Epithelial cell of esophagus (primary cell): ENCODE results near the gene PRCD.
A peak's percentile ranks its signal among the peaks of the same experiment; 100 is the strongest.
"Not testable (repeated sequence)": the region's sequence is repeated elsewhere in the genome, so short reads cannot be mapped to it uniquely, and the experiment has no call there.

Experiments used
- DNase-seq: peaks from one replicate; pipeline ENCODE4 v3.0.0; 2010; ENCODE audit warnings: low read depth
- H3K4me3 ChIP-seq: 2 replicates; pipeline ENCODE4 v1.5.1; 2011; ENCODE audit warnings: mild to moderate bottlenecking, low read length, control low read depth
- TF ChIP-seq, protein P1 (sequence below): IDR thresholded peaks from 2 replicates; pipeline ENCODE4 v1.5.1; 2011; ENCODE audit warnings: low read depth, mild to moderate bottlenecking, low read length, control low read depth, inconsistent platforms; ENCODE audit not compliant: insufficient read depth; ENCODE audit errors: missing control alignments

The PRCD gene

GRCh38 chr17:76557368-76558197 lies 17.7 kb downstream of the PRCD start:
- peak; percentile 96 for DNase-seq
- peak overlapping the region; percentile 95 for H3K4me3 ChIP-seq
- TF ChIP-seq, protein P1, sequence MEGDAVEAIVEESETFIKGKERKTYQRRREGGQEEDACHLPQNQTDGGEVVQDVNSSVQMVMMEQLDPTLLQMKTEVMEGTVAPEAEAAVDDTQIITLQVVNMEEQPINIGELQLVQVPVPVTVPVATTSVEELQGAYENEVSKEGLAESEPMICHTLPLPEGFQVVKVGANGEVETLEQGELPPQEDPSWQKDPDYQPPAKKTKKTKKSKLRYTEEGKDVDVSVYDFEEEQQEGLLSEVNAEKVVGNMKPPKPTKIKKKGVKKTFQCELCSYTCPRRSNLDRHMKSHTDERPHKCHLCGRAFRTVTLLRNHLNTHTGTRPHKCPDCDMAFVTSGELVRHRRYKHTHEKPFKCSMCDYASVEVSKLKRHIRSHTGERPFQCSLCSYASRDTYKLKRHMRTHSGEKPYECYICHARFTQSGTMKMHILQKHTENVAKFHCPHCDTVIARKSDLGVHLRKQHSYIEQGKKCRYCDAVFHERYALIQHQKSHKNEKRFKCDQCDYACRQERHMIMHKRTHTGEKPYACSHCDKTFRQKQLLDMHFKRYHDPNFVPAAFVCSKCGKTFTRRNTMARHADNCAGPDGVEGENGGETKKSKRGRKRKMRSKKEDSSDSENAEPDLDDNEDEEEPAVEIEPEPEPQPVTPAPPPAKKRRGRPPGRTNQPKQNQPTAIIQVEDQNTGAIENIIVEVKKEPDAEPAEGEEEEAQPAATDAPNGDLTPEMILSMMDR = peak; percentile 22

GRCh38 chr17:76558198-76559095 lies 18.6 kb downstream of the PRCD start:
- peak overlapping the region; percentile 95 for H3K4me3 ChIP-seq
- no peak for DNase-seq
- TF ChIP-seq, protein P1 = peak; percentile 53

GRCh38 chr17:76559460-76559859 lies 19.6 kb downstream of the PRCD start:
- peak overlapping the region; percentile 95 for H3K4me3 ChIP-seq
- DNase-seq = not testable (repeated sequence)

DNA sequence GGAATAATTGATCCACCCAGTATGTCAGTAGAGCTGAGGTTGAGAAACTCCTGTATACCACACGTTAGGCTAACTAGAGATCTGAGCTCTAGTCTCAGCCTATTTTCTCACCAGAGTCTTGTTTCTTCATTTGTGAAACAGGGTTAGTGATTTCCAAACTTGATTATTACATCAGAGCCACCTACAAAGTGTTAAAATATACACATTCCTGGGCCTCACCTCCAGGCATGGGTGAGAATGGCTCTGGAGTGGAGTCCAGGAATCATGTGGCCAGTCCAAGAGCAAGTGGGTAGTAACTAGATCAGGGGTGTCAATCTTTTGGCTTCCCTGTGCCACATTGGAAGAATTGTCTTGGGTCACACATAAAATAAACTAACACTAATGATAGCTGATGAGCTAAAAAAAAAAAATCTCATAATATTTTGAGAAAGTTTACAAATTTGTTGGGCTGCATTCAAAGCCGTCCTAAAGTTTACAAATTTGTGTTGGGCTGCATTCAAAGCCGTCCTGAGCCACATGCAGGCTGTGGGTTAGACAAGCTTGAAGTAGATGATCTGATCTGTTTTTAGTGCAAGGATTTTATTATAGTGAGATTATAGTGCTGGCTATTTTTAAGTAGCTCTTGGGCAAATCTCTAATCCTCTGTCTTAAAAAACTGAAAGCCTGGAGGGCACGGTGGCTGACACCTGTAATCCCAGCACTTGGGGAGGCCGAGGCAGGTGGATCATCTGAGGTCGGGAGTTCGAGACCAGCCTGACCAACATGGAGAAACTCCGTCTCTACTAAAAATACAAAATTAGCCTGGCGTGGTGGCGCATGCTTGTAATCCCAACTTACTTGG lies 20.4 kb downstream of the PRCD start:
- TF ChIP-seq, protein P1 = no peak
- no peak for DNase-seq
- peak overlapping the region; percentile 95 for H3K4me3 ChIP-seq

- no peak for DNase-seq
- TF ChIP-seq, protein P1 = no peak
- peak overlapping the region; percentile 4 for H3K4me3 ChIP-seq
Observed at GRCh38 chr17:76560877-76561221, 21.0 kb downstream of the PRCD start.

GRCh38 chr17:76561332-76561731 lies 21.5 kb downstream of the PRCD start:
- TF ChIP-seq, protein P1 = no peak
- no peak for DNase-seq
- no peak overlapping the region for H3K4me3 ChIP-seq

GRCh38 chr17:76561799-76562268 lies 22.0 kb downstream of the PRCD start:
- DNase-seq = no peak
- peak overlapping the region; percentile 1 for H3K4me3 ChIP-seq
- TF ChIP-seq, protein P1 = no peak
